ENCODE measurements around the gene CC2D2B.

GRCh38 chr10:96044736-96045135 is 137.0 kb downstream of the CC2D2B start:
- TF ChIP-seq POLR2A (IDR thresholded peaks at IDR 0.05; ENCODE audit: low read length) (peak; percentile 27), GATA1 (IDR thresholded peaks at IDR 0.05; ENCODE audit: low read depth, low read length) (no peak)
